ENCODE data around the gene AAMDC.
"Not testable (repeated sequence)": the region's sequence is repeated elsewhere in the genome, so short reads cannot be mapped to it uniquely, and the experiment has no call there.

The AAMDC gene

GRCh38 chr11:77866336-77866735 lies 45.4 kb downstream of the AAMDC start:
- no peak overlapping the region for H3K4me3 ChIP-seq (ENCODE audit: control insufficient read depth, low read depth, low read length)
- no peak for DNase-seq (ENCODE audit: low read depth)
- no peak for TF ChIP-seq CTCF (conservative IDR thresholded peaks at IDR 0.05; ENCODE audit: control insufficient read depth, insufficient read depth, low read depth, low read length)

- H3K4me3 ChIP-seq (ENCODE audit: control insufficient read depth, low read depth, low read length), result no peak overlapping the region
- TF ChIP-seq CTCF (conservative IDR thresholded peaks at IDR 0.05; ENCODE audit: control insufficient read depth, insufficient read depth, low read depth, low read length), result no peak
- DNase-seq (ENCODE audit: low read depth), result no peak
Measured at GRCh38 chr11:77868744-77869143, 47.8 kb downstream of the AAMDC start.

GRCh38 chr11:77871855-77872254 lies 50.9 kb downstream of the AAMDC start:
- H3K4me3 ChIP-seq (ENCODE audit: control insufficient read depth, low read depth, low read length), result no peak overlapping the region
- DNase-seq (ENCODE audit: low read depth), result no peak
- no peak for TF ChIP-seq CTCF (conservative IDR thresholded peaks at IDR 0.05; ENCODE audit: control insufficient read depth, insufficient read depth, low read depth, low read length)

- no peak overlapping the region for H3K4me3 ChIP-seq (ENCODE audit: control insufficient read depth, low read depth, low read length)
- TF ChIP-seq CTCF (conservative IDR thresholded peaks at IDR 0.05; ENCODE audit: control insufficient read depth, insufficient read depth, low read depth, low read length), result no peak
- DNase-seq (ENCODE audit: low read depth), result no peak
Measured at GRCh38 chr11:77873345-77873744, 52.4 kb downstream of the AAMDC start.

- TF ChIP-seq CTCF (conservative IDR thresholded peaks at IDR 0.05; ENCODE audit: control insufficient read depth, insufficient read depth, low read depth, low read length), result no peak
- no peak for DNase-seq (ENCODE audit: low read depth)
Measured at GRCh38 chr11:77874206-77874605, 53.3 kb downstream of the AAMDC start.

GRCh38 chr11:77876045-77876444 lies 55.1 kb downstream of the AAMDC start:
- no peak for DNase-seq (ENCODE audit: low read depth)
- TF ChIP-seq CTCF (conservative IDR thresholded peaks at IDR 0.05; ENCODE audit: control insufficient read depth, insufficient read depth, low read depth, low read length), result no peak
- H3K4me3 ChIP-seq (ENCODE audit: control insufficient read depth, low read depth, low read length), result no peak overlapping the region

More at GRCh38 chr11:77874206-77874605, 53.3 kb downstream of the AAMDC start:
- H3K4me3 ChIP-seq (ENCODE audit: control insufficient read depth, low read depth, low read length), result no peak overlapping the region

- DNase-seq (ENCODE audit: low read depth), result peak; percentile 88
- H3K4me3 ChIP-seq (ENCODE audit: control insufficient read depth, low read depth, low read length), result not testable (repeated sequence)
Measured at GRCh38 chr11:77878247-77878646, 57.3 kb downstream of the AAMDC start.

All from fibroblast of mammary gland (primary cell).